GM12878 (cell line): Measurements from ENCODE around the gene DLL1.

Experiments used
- ATF3 ChIP-seq: IDR thresholded peaks from 2 replicates; pipeline ENCODE4 v1.6.1; 2011; ENCODE audit warnings: low read depth, mild to moderate bottlenecking, low read length, moderate library complexity, borderline replicate concordance; ENCODE audit errors: extremely low read depth
- CREM ChIP-seq: IDR thresholded peaks from 2 replicates; pipeline ENCODE4 v1.6.1; 2014; ENCODE audit warnings: antibody characterized with exemption, low read depth
- EZH2 ChIP-seq: IDR thresholded peaks from 2 replicates; pipeline ENCODE4 v1.6.1; 2012; ENCODE audit warnings: low read depth, mild to moderate bottlenecking, control low read depth, inconsistent platforms, low read length, borderline replicate concordance; ENCODE audit not compliant: control insufficient read depth
- TCF7 ChIP-seq: IDR thresholded peaks from 2 replicates; pipeline ENCODE4 v1.6.1; 2014; ENCODE audit warnings: antibody characterized with exemption, borderline replicate concordance
- TF ChIP-seq, protein P1 (sequence below), 3 experiments: IDR thresholded peaks in 2 of 3; conservative IDR thresholded peaks in 1 of 3; 2 replicates each; pipeline ENCODE4 v1.5.1; 2011; ENCODE audit warnings: low read depth in 3 of 3, low read length in 3 of 3, mild to moderate bottlenecking in 3 of 3, control low read depth in 2 of 3, moderate library complexity in 2 of 3, inconsistent platforms in 1 of 3, mixed read lengths in 1 of 3; ENCODE audit not compliant: control insufficient read depth in 2 of 3, insufficient read depth in 1 of 3; ENCODE audit errors: extremely low read depth in 1 of 3

- no peak for TF ChIP-seq CREM
- no peak for TF ChIP-seq ATF3
- TF ChIP-seq EZH2, result no peak
- TF ChIP-seq TCF7, result no peak
- TF ChIP-seq, protein P1, sequence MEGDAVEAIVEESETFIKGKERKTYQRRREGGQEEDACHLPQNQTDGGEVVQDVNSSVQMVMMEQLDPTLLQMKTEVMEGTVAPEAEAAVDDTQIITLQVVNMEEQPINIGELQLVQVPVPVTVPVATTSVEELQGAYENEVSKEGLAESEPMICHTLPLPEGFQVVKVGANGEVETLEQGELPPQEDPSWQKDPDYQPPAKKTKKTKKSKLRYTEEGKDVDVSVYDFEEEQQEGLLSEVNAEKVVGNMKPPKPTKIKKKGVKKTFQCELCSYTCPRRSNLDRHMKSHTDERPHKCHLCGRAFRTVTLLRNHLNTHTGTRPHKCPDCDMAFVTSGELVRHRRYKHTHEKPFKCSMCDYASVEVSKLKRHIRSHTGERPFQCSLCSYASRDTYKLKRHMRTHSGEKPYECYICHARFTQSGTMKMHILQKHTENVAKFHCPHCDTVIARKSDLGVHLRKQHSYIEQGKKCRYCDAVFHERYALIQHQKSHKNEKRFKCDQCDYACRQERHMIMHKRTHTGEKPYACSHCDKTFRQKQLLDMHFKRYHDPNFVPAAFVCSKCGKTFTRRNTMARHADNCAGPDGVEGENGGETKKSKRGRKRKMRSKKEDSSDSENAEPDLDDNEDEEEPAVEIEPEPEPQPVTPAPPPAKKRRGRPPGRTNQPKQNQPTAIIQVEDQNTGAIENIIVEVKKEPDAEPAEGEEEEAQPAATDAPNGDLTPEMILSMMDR (IDR thresholded peaks at IDR 0.05 in 2 of 3, conservative IDR thresholded peaks at IDR 0.05 in 1 of 3; ENCODE audit: control insufficient read depth in 2 of 3, extremely low read depth in 1 of 3, insufficient read depth in 1 of 3, low read depth in 3 of 3, low read length in 3 of 3), result no peak
Observed at GRCh38 chr6:170269846-170270541, 20.9 kb downstream of the DLL1 start.
